GM12801 (cell line): ENCODE measurements around the gene MTF1.

Experiments
- CTCF ChIP-seq: IDR thresholded peaks from one replicate; pipeline ENCODE4 v1.5.1; 2011; ENCODE audit warnings: control low read depth; ENCODE audit not compliant: insufficient read length; ENCODE audit errors: extremely low read depth

MTF1 gene

GRCh38 chr1:37807220-37807554 is 52.2 kb downstream of the MTF1 start:
- TF ChIP-seq CTCF: no peak

GRCh38 chr1:37802439-37802838 is 57.0 kb downstream of the MTF1 start:
- TF ChIP-seq CTCF: no peak

GRCh38 chr1:37797750-37798345 is 61.5 kb downstream of the MTF1 start:
- TF ChIP-seq CTCF: no peak

- no peak for TF ChIP-seq CTCF
Observed at GRCh38 chr1:37795340-37796125, 63.9 kb downstream of the MTF1 start.

- TF ChIP-seq CTCF: no peak
Observed at GRCh38 chr1:37794372-37795339, 64.7 kb downstream of the MTF1 start.

GRCh38 chr1:37793773-37794371 is 65.5 kb downstream of the MTF1 start, which contains the start of gene MANEAL:
MANEAL (plus strand) TSS chr1:37793847; CDS start chr1:37794183, 336 bp downstream.
- no peak for TF ChIP-seq CTCF
